ENCODE data around the gene IFT81.

Gene IFT81

DNA sequence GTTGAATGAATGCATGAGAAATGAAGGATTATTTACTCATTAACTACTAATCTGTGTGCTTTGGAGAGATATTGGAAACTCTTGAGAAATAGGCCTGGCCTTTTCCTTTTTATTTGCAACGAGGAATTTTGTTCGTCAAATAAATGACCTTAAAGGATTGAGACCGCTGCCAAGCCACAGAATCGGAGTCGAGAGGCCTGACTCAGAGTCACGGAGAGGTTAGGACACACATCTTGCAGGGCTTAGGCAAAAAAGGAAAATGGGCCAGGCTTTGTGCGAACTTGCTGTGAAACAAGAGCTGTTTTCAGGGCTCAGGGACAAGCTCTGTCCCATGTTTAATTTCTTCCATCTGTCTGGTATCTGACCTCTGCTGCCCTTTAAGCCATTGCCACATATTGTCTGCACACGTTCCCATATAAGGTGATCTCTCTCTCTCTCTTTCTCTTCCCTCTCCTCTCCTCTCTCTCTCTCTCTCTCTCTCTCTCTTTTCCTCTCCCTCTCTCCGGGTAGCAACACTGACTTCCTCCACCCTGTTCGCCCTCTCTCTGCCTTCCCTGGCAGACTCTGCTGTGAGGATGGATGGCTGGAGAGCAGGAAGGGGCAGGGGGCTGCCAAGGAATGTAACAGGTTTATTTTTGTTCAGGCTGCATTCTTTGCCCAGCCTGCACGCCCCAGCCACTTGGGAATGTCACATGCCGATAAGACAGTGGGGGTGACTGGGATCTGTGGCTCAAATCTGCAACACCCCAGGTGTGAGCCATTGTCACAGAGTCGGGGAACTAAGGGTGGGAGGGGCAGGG lies 14.9 kb upstream of the IFT81 start:
- TF ChIP-seq, protein P1, sequence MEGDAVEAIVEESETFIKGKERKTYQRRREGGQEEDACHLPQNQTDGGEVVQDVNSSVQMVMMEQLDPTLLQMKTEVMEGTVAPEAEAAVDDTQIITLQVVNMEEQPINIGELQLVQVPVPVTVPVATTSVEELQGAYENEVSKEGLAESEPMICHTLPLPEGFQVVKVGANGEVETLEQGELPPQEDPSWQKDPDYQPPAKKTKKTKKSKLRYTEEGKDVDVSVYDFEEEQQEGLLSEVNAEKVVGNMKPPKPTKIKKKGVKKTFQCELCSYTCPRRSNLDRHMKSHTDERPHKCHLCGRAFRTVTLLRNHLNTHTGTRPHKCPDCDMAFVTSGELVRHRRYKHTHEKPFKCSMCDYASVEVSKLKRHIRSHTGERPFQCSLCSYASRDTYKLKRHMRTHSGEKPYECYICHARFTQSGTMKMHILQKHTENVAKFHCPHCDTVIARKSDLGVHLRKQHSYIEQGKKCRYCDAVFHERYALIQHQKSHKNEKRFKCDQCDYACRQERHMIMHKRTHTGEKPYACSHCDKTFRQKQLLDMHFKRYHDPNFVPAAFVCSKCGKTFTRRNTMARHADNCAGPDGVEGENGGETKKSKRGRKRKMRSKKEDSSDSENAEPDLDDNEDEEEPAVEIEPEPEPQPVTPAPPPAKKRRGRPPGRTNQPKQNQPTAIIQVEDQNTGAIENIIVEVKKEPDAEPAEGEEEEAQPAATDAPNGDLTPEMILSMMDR (IDR thresholded peaks at IDR 0.05; ENCODE audit: low read depth, low read length, missing control alignments) = no peak
- no peak overlapping the region; the same call in 1 of the 2 replicates for H3K4me3 ChIP-seq (replicated peaks; ENCODE audit: low read depth, low read length)
- peak; percentile 100 for DNase-seq (ENCODE audit: extremely low read depth, low read depth)

DNA sequence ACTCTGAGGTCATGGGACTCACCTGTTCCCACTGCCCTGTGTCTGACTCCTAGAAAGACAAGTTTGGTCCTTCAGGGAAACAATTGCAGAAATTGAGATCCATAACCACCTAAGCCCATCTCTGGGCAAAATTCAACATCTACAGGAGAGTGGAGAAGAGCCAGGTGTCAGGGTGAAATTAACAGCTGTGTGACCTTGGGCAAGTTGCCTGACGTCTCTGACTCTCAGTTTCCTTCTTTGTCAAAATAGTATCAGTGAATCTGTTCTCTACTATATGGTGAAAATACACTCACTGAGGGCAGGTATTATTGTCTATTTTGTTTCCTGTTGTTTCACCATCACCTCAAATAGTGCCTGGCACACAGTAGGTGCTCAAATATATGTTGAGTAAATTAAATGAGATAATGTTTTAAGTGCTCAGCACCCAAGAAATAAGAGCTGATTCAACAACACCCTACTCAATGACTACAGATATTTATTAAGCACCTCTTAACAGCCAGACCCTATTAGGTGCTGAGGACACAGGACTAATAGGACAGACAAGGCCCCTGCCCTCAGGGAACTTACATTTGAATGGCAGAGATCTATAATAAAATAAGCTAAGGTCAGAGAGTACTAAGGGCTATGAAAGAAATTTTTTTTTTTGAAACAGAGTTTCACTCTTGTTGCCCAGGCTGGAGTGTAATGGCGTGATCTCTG lies 14.2 kb upstream of the IFT81 start:
- TF ChIP-seq, protein P1 (IDR thresholded peaks at IDR 0.05; ENCODE audit: low read depth, low read length, missing control alignments) = no peak
- no peak for DNase-seq (ENCODE audit: extremely low read depth, low read depth)
- no peak overlapping the region; the same call in 1 of the 2 replicates for H3K4me3 ChIP-seq (replicated peaks; ENCODE audit: low read depth, low read length)

DNA sequence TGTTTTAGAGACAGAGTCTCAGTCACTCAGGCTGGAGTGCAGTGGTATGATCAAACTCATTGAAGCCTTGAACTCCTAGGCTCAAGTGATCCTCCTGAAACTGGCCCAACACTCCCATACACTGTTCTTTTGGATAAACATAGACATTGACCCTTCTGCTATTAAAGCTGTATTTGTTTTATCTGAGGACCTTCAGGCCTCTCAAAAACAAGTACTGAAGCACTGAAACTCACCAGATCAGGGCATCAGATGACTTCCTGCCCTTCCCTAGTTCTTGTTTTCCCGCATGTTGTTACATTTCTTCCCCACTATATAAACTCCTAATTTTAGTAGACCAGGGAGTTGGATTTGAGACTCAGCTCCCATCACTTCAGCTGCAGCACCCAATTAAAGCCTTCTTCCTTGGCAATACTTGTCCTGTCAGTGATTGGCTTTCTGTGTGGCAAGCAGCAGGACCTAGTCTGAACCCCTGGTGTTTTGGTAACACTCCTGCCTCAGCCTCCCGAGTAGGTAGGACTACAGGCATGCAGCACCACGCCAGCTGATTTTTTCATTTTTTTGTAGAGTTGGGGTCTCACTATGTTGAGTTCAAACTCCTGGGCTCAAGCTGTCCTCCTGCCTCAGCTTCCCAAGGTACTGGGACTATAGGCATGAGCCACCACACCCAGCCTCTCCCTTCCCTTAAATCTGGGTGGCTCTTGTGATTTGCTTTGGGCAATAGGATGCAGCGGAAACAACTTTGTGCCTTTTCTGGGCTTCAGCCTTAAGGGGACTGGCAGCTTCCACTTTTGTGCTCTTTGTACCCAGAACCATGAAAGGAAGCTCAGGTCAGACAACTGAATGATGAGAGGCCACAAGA lies 12.5 kb upstream of the IFT81 start:
- TF ChIP-seq, protein P1 (IDR thresholded peaks at IDR 0.05; ENCODE audit: low read depth, low read length, missing control alignments) = no peak

DNA sequence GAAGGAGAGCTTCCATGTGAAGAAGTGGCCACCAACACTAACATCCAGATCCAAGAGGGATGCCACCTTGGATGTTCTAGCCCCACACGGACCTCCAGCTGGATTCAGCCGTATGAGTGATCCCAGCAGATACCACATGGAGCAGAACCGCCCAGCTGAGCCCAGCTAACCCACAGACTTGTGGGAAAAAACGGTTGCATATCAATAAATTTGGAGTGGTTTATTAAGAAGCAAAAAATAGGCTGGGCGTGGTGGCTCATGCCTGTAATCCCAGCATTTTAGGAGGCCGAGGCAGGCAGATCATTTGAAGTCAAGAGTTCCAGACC lies 11.9 kb upstream of the IFT81 start:
- H3K4me3 ChIP-seq (replicated peaks; ENCODE audit: low read depth, low read length) = no peak overlapping the region
- no peak for DNase-seq (ENCODE audit: extremely low read depth, low read depth)
- TF ChIP-seq, protein P1 (IDR thresholded peaks at IDR 0.05; ENCODE audit: low read depth, low read length, missing control alignments) = no peak

More for the DNA sequence above, 12.5 kb upstream of the IFT81 start:
- no peak overlapping the region for H3K4me3 ChIP-seq (replicated peaks; ENCODE audit: low read depth, low read length)
- no peak for DNase-seq (ENCODE audit: extremely low read depth, low read depth)

DNA sequence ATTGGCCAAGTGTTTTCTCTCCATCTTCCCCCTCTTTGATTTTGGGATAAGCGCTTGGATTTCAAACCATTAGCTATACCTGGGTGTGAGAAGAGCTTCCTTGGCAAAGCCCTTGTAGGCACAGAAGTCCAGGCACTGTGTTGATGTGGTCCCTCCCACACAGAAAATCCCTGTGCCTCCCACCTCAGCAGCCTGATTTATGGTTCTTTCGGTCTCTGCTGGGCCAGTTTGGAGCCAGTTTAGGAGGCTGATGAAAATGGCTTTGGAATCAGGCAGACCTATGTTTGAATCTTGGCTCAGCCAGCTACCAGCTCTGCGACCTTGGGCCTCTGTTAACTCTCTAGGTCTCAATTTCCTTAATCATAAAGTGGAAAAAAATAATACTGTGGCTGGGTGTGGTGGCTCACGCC lies 9.6 kb upstream of the IFT81 start:
- DNase-seq (ENCODE audit: extremely low read depth, low read depth) = no peak
- TF ChIP-seq, protein P1 (IDR thresholded peaks at IDR 0.05; ENCODE audit: low read depth, low read length, missing control alignments) = no peak
- no peak overlapping the region for H3K4me3 ChIP-seq (replicated peaks; ENCODE audit: low read depth, low read length)

DNA sequence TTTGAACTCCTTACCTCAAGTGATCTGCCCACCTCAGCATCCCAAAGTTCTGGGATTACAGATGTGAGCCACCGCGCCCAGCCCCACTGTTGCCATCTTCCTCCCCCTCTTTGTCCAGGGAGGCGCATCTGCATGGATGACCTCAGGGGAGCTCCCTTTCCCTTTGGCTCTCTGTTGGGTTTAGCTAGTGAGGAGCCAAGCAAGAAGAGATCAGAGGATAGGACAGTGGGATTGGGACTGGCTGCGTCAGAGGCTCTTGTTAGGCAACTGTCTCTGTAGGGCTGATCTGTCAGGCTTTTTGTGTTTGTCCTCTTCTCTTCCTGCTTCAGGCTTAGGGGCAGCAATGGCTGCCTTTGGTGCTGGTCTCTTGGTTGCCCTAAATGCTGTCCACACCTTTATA lies 8.5 kb upstream of the IFT81 start:
- H3K4me3 ChIP-seq (replicated peaks; ENCODE audit: low read depth, low read length) = no peak overlapping the region
- TF ChIP-seq, protein P1 (IDR thresholded peaks at IDR 0.05; ENCODE audit: low read depth, low read length, missing control alignments) = no peak
- DNase-seq (ENCODE audit: extremely low read depth, low read depth) = no peak

All from HFF-Myc (cell line).